Hepatocyte (in vitro differentiated cells): ENCODE results near the gene LIMA1. TPM values are rescaled to one million over a fixed set of nuclear protein-coding genes. Genes with fewer than 3 reads are reported as not detected.

Source experiments
- DNase-seq: peaks from one replicate; pipeline ENCODE4 v3.0.0-alpha.2; 2016; ENCODE audit warnings: low spot score
- H2AFZ ChIP-seq: fragments of 200-600 bp; sonication (generic); 2 replicates; pipeline ENCODE4 v1.6.0; 2016; ENCODE audit warnings: antibody characterized with exemption, mild to moderate bottlenecking
- H3K27ac ChIP-seq: fragments of 200-600 bp; sonication (generic); 2 replicates; pipeline ENCODE4 v1.5.1; 2016; ENCODE audit warnings: mild to moderate bottlenecking
- H3K27me3 ChIP-seq: fragments of 200-600 bp; sonication (generic); 2 replicates; pipeline ENCODE4 v1.6.1; 2016
- H3K36me3 ChIP-seq: fragments of 200-600 bp; sonication (generic); replicated peaks from 2 replicates; pipeline ENCODE4 v1.5.1; 2016; ENCODE audit warnings: low read depth; ENCODE audit not compliant: insufficient read depth
- H3K4me1 ChIP-seq: fragments of 200-600 bp; sonication (generic); 2 replicates; pipeline ENCODE4 v1.5.1; 2016; ENCODE audit warnings: mild to moderate bottlenecking, moderate library complexity; ENCODE audit not compliant: insufficient read depth
- H3K4me2 ChIP-seq: fragments of 200-600 bp; sonication (generic); 2 replicates; pipeline ENCODE4 v1.6.0; 2016
- H3K4me3 ChIP-seq: fragments of 200-600 bp; sonication (generic); 2 replicates; pipeline ENCODE4 v1.5.1; 2016; ENCODE audit warnings: mild to moderate bottlenecking
- H3K79me2 ChIP-seq: fragments of 200-600 bp; sonication (generic); 2 replicates; pipeline ENCODE4 v1.6.0; 2017; ENCODE audit warnings: mild to moderate bottlenecking
- H3K9me2 ChIP-seq: fragments of 200-600 bp; sonication (generic); replicated peaks from 2 replicates; pipeline ENCODE4 v1.6.0; 2017; ENCODE audit warnings: mild to moderate bottlenecking; ENCODE audit not compliant: insufficient read depth
- H3K9me3 ChIP-seq: fragments of 200-600 bp; sonication (generic); 2 replicates; pipeline ENCODE4 v1.5.1; 2016; ENCODE audit warnings: low read depth, mild to moderate bottlenecking
- H4K20me1 ChIP-seq: fragments of 200-600 bp; sonication (generic); 2 replicates; pipeline ENCODE4 v1.6.0; 2016; ENCODE audit warnings: mild to moderate bottlenecking; ENCODE audit not compliant: insufficient read depth, poor library complexity, severe bottlenecking
- CTCF ChIP-seq: fragments of 200-600 bp; sonication (generic); IDR thresholded peaks from 2 replicates; pipeline ENCODE4 v1.5.1; 2016; ENCODE audit warnings: antibody characterized with exemption, mild to moderate bottlenecking; ENCODE audit not compliant: poor library complexity
- EZH2 ChIP-seq: fragments of 200-600 bp; sonication (generic); IDR thresholded peaks from 2 replicates; pipeline ENCODE4 v1.6.1; 2016; ENCODE audit warnings: antibody characterized with exemption, mild to moderate bottlenecking, borderline replicate concordance
- EZH2phosphoT487 ChIP-seq: fragments of 200-600 bp; sonication (generic); IDR thresholded peaks from one replicate; pipeline ENCODE4 v1.6.1; 2018; ENCODE audit warnings: antibody characterized with exemption, mild to moderate bottlenecking, low read depth, moderate library complexity; ENCODE audit not compliant: unreplicated experiment, severe bottlenecking
- WGBS: methylation state at CpG from one replicate; pipeline ENCODE4 v1.1.6; 2016; ENCODE audit warnings: low lambda C conversion rate; ENCODE audit errors: missing lambda C conversion rate; 5-methylcytosine and 5-hydroxymethylcytosine counted together
- polyA plus RNA-seq: library from polyadenylated mRNA; unstranded; fragments of >200 nt; fragmentation: Nextera tagmentation; extraction: Ambion mirVana; gene quantifications from 2 replicates; pipeline ENCODE4 v1.2.1, GENCODE V29; 2016
- total RNA-seq: library from RNA; depleted of rRNA; stranded (reverse); fragments of >200 nt; gene quantifications from 2 replicates; pipeline ENCODE4 v1.2.3, GENCODE V29; 2014

The LIMA1 gene
- total and polyA plus RNA-seq, 2 experiments from 2014 or later, result 54.8 to 84.4 TPM

DNA sequence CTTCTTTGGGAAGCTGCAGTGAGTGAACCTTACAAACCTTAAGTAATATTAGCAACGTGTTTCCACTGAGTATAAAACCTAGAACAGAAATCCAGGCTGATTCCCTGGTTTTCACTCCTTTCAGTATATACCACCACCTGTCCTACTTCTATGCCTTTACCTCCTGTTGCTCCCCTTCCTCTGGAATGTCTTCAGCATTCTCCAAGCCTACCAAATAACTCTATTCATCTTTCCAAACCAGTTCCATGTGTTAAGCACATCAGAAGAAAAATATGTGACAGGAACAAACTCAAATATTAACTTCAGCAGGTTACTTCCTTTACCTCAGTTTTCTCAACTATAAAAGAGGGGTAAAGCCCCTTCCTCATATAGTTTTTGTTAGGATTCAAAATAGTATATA is 39.8 kb downstream of the LIMA1 start:
- 71% methylated on average over 1 of the region's 1 CpG for WGBS
- peaks cover 26% of the 10 kb centered on the region for H3K4me1 ChIP-seq

GRCh38 chr12:50242751-50243191 is 40.5 kb downstream of the LIMA1 start:
- DNase-seq, result no peak
- Histone ChIP-seq H3K36me3 (no peaks in the 10 kb centered on the region), H3K9me2 (no peaks in the 10 kb centered on the region), H3K4me3 (no peak overlapping the region), H3K4me1 (peaks cover 26% of the 10 kb centered on the region), H3K9me3 (no peaks in the 10 kb centered on the region), H2AFZ (no peak overlapping the region), H3K79me2 (peaks cover 41% of the 10 kb centered on the region), H3K27ac (peak overlapping the region; percentile 78), H3K27me3 (no peaks in the 10 kb centered on the region), H3K4me2 (no peak overlapping the region), H4K20me1 (no peaks in the 10 kb centered on the region)
- TF ChIP-seq CTCF, result no peak
- 47% methylated on average over 1 of the region's 1 CpG for WGBS

More for the DNA sequence above, 39.8 kb downstream of the LIMA1 start:
- DNase-seq, result no peak
- no peak overlapping the region for H3K4me3 ChIP-seq
- H3K9me2 ChIP-seq, result no peaks in the 10 kb centered on the region
- TF ChIP-seq CTCF, result no peak
- no peak for TF ChIP-seq EZH2
- TF ChIP-seq EZH2phosphoT487, result no peak
- H3K27ac ChIP-seq, result peak overlapping the region; percentile 78
- no peak overlapping the region for H2AFZ ChIP-seq
- H3K36me3 ChIP-seq, result no peaks in the 10 kb centered on the region
- peaks cover 42% of the 10 kb centered on the region for H3K79me2 ChIP-seq
- no peak overlapping the region for H3K4me2 ChIP-seq
- no peaks in the 10 kb centered on the region for H3K27me3 ChIP-seq
- H4K20me1 ChIP-seq, result no peaks in the 10 kb centered on the region
- H3K9me3 ChIP-seq, result no peaks in the 10 kb centered on the region

DNA sequence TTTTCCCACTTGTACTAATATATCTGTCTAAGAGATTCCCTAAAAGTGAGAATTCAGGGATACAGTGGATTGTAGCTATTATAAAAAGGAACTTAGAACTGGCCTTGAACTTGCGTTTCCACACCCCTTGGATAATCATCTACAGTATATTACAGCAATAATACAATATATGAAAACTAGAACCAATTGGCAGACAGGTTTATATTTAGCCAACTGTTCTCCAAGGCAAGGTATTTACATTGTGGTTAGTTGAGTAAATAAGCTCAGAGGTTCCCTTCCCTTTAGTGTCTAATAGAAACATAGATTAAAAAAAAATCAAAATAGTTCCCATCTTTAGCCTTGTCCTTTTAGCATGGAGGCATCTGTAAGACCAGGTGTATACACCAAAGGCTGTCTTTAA is 42.1 kb downstream of the LIMA1 start:
- no peaks in the 10 kb centered on the region for H3K36me3 ChIP-seq
- H3K4me3 ChIP-seq, result no peak overlapping the region
- H4K20me1 ChIP-seq, result no peaks in the 10 kb centered on the region
- H2AFZ ChIP-seq, result no peak overlapping the region
- no peaks in the 10 kb centered on the region for H3K9me3 ChIP-seq
- TF ChIP-seq EZH2phosphoT487, result no peak
- no peak for TF ChIP-seq CTCF
- no peak for TF ChIP-seq EZH2
- H3K4me1 ChIP-seq, result peaks cover 26% of the 10 kb centered on the region
- peak overlapping the region; percentile 78 for H3K27ac ChIP-seq
- no peaks in the 10 kb centered on the region for H3K27me3 ChIP-seq
- no peak for DNase-seq
- H3K4me2 ChIP-seq, result peak overlapping the region; percentile 45
- WGBS, result 63% methylated on average over 1 of the region's 1 CpG
- no peaks in the 10 kb centered on the region for H3K9me2 ChIP-seq
- H3K79me2 ChIP-seq, result peaks cover 55% of the 10 kb centered on the region

DNA sequence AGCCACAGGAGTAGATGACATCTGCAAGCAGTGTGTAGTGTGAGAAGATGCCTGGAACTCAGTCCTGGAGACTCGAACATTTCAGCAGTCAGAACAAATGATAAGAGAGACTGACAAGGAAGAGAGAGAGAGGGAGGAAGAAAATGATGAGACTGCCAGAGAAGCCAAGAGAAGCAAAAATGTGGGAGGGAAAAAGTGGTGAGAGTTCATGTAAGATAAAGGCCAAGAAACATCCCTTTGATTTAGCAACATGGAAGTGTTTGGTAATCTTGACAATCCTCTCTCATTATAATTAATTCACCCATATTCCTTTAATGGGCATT is 42.6 kb downstream of the LIMA1 start:
- Histone ChIP-seq H3K4me3 (no peak overlapping the region), H4K20me1 (no peaks in the 10 kb centered on the region), H3K9me2 (no peaks in the 10 kb centered on the region), H3K36me3 (no peaks in the 10 kb centered on the region), H3K9me3 (no peaks in the 10 kb centered on the region), H3K79me2 (peaks cover 58% of the 10 kb centered on the region), H2AFZ (no peak overlapping the region), H3K4me1 (peaks cover 26% of the 10 kb centered on the region), H3K27me3 (no peaks in the 10 kb centered on the region), H3K27ac (peak overlapping the region; percentile 78), H3K4me2 (peak overlapping the region; percentile 45)
- DNase-seq, result no peak
- TF ChIP-seq CTCF (no peak), EZH2 (no peak), EZH2phosphoT487 (no peak)
- WGBS, result 50% methylated on average over 1 of the region's 1 CpG
